Measurements from ENCODE around the gene TLCD4.

TLCD4 gene

DNA sequence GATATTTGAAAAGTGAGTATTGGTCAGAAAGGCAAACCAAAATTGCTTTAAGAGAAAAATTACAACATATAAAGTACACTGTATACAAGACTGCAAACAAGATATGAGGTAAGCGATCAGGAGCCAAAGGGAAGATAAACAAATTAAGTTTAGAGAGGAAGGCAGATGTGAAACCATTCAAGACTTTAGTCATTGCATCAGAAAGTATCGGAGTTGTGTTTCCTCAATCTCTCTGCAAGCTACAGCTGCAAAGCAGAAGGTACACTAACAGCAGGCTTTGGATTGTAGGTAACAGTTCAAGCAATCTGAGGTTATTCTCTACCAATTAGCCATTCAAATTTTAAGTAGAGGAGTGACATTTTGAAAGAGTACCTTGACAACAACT is 21.3 kb upstream of the TLCD4 start:
- DNase-seq (ENCODE audit: low read depth) = no peak

DNA sequence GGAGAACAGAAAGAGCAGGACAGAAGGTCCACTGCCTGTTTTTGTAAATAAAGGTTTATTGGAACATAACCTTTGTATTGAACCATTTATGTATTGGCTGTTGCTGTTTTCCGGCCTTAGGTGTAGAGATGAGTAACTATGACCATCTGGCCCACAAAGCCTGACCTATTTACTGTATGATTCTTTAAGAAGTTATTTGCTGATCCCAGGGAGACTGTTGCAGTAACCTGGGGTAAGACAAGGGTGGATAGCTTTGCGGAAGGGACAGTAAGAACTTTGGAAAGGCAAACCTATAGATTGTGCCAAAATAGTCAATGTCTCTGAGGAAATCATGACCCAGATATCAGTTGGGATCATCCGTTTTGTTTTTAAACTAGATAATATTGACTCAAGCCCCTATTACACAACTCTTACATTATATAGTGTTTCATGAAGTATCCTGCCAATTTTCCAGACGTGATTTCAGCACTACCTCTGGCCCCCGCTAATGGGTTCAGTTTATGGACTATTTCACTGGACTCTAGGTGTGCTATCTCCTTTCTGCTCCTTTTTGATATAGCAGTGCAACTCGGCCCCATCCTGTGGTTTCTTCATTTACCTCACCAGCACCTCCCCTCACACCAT is 20.8 kb upstream of the TLCD4 start:
- peak; percentile 70 for DNase-seq (ENCODE audit: low read depth)

DNA sequence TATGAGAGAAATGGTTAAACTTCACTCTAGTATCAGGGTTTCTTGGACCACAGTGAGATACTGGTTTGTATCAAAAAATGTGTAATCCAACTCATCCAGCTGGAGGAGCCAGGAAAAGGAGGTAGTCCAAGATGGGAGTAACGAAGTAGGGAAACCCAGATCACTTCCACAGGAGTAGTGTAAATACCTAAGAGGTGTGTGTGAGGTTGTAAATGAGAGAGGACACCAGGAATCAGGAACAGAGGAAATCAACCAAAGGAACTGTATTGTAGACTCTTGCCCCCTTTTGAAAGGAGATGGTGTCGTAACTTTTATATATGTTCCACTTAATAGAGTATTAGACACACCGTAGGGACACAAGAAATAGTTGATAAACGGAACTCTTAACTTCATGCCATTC is 19.7 kb upstream of the TLCD4 start:
- no peak for DNase-seq (ENCODE audit: low read depth)

DNA sequence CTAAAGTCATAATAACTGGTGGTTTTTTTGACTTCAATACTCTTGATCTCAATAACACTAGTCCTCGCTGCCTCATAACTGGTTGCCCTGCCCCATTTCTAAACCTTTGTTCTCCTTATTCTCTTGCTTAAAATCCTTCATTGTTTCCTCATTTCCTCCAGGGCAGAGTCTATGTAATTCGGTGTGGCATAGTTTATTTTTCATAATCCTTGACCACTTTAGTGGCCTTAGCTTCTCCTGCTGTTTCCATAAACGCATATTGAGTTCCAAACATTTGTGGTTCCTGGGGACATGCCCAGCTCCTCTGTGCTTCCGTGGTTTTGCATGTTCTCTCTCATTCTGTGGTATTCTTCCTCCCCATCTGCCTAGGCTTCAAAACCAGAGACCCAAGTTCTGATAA is 19.0 kb upstream of the TLCD4 start:
- no peak for DNase-seq (ENCODE audit: low read depth)

DNA sequence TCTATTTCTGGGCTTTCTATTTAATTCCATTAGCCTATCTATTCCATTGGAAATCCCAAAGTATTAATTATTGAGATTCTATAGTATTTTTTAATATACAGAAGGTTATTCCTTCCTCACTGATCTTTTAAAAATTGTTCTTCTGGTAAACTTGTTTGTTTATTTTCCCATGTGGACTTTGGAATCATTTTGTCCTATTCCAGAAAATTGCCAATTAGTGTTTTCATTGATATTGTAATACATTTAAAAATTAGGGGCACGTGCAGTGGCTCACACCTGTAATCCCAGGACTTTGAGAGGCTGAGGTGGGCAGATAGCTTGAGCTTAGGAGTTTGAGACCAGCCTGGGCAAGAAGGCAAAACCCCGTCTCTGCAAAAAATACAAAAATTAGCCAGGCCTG is 8.4 kb upstream of the TLCD4 start:
- no peak for DNase-seq (ENCODE audit: low read depth)

DNA sequence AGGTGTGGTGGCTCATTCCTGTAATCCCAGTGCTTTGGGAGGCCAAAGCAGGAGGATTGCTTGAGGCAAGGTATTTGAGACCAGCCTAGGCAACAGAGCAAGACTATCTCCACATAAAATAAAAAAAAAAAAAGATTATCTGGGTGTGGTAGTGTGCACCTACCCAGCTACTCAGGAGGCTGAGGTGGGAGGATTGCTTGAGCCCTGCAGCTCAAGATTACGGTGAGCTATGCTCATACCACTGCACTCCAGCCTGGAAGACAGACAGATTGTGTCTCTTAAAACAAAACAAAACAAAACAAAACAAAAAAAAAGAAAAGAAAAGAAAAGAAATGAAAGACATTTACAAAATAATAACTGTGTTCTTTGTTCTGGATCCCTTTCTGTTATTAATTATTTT is 6.1 kb upstream of the TLCD4 start:
- DNase-seq (ENCODE audit: low read depth) = no peak

DNA sequence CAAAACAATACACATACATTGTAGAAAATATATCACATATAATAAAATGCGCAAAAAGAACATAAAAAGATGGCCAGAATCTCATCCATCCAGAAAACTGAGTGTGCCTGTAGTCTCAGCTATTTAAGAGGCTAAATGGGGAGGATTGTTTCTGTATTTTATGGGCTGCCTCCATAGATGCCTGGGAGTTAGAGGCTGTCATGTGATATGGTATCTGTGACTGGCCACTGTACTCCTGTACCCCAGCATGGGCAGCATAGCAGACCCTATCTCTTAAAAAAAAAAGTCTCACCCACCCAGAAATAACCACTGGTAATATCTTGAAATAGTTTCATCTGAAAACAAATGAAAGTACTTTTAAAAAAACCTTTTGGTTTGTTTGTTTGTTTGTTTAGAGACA is 3.5 kb upstream of the TLCD4 start:
- no peak for DNase-seq (ENCODE audit: low read depth)

DNA sequence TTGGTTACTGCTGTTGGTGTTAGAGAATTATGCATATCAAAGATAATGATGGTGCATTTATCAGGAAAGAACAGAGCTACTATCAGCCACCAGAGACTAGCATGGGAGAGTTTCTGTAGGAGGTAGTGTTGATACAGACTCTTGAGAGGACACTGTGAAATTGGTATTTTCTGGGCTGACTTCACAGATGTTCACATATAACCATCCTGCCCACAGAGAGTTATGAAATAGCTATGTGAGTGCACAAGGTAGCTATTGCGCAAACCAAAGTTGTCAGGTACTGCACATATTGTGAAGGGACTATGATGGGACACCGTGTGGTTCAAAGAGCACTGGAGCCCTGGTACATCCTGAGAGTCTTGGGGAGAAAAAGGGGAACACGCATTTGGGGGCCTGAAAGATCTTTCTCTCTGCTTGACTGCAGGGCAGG is 1.4 kb upstream of the TLCD4 start:
- no peak for DNase-seq (ENCODE audit: low read depth)

DNA sequence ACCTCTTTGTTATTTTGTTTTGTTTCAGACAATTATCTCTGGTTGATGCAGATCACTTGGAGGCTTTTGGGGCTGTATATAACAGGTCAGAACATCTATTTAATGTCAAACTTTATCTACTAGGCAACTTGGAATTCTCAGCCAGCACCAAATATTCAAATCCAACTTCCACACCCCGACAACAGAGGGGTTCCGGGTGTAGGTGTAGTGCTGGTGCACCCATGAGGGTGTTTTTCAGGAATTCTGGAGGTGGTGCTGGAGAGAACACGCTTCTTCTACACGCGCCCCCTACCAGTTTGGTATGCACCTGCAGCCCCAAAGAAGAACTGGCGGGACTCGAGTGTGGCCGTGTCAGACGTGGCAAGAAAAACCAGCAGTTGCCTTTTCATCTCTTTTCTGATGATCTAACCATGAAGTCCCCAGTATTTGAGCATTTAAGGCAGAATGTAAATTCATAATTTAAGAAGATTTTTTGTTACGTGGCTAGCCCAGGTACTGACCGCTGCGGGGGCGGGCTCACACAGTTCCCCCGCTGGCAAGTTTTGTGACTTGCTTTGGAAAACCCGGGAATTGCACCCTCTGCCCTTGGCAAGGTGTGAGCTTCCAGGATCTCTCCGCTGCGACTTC is 462 bp upstream of the TLCD4 start:
- no peak for DNase-seq (ENCODE audit: low read depth)

DNA sequence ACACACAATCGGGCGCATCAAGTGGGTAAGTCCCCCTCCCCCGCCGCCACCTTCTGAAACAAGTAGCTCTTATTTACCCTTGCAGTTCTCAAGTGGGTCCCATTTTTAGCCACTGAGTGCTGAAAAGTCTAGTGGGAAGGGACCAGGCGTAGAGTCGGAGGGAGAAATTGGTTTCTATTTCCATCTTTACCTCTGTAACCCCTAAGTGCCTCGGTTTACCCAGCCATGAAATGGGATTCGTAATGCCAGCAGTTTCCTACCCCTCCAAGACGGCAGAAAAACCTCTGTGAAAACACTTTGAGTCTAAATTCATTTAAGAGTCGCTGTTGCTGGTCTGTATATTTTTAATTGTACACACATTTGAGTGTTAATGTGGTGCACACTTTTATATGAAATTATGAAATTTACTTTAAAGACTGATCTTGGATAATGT is 928 bp downstream of the TLCD4 start:
- no peak for DNase-seq (ENCODE audit: low read depth)

DNA sequence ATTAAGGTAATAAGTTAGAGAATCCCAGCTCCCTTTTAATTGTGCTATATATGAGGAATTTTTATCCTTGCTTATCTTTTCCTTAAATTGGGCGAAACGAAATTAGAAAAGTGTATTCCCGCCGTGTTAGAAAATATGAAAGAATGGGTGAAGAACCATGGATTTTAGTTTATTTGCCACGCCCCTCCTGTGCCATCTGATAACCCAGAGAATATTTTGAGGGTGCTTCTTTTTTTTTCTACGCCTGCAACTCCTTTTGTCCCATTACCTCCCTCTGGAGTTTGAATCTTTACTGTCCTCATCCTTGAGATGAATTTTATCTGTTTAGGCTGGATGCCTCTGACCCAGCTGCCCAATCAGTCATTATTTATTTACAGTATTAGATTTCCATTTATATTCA is 1.6 kb downstream of the TLCD4 start:
- no peak for DNase-seq (ENCODE audit: low read depth)

DNA sequence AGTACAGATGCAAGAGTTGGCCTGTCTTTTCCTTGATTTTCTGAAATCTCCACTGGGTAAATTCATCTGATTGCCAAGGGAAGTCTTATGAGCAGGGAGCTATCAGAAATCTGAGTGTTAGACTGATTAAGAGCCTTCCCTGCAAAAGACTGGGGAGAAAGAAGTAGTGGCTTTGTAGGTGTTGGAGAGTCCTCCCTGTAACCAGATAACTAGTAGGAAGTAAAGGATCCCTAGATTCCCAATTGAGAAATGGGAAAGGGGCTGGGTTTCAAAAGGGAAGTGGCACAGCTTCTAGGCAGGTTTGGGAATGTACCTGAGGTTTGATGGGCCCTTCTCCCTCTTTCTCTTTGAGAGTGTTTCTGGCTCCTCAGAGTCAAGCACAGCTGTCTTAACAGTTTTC is 2.1 kb downstream of the TLCD4 start:
- no peak for DNase-seq (ENCODE audit: low read depth)

DNA sequence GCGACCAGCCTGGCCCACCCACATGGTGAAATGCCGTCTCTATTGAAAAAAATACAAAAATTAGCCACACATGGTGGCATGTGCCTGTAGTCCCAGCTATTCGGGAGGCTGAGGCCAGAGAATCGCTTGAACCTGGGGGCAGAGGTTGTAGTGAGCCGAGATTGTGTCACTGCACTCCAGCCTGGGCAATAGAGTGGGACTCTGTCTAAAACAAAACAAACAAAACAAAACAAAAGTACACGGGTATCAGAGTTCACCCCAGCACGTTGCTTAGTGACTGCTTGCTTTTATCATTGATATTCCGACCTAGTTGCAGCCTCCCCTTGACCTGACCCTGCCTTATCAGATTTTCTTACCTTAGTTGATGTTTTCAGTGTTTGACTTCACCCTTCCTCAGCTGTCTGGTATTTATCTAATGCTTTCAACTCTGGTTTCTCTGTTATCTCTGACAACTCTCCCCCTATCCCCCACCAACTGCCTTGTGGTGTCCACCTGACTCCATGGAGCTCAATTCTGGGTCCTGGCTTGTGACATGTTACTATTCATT is 5.1 kb downstream of the TLCD4 start:
- no peak for DNase-seq (ENCODE audit: low read depth)

DNA sequence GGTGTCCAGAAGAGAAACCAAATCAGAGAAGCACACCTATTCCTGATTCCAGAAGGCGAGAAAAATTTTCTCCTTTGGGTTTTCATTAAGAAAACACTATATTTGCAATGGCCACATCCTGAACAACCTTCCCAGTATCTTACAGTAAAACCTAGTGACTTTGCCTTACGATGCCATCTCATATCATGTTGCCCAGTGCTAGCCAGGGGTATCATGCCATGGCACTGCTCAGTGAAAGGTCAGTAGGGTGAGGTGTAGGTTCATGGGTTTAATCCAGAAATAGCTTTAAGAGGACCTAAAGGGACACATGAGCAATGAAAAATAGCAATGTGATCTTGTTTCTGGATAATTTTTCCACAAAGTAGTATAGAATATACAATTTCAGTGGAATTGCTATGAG is 7.2 kb downstream of the TLCD4 start:
- no peak for DNase-seq (ENCODE audit: low read depth)

DNA sequence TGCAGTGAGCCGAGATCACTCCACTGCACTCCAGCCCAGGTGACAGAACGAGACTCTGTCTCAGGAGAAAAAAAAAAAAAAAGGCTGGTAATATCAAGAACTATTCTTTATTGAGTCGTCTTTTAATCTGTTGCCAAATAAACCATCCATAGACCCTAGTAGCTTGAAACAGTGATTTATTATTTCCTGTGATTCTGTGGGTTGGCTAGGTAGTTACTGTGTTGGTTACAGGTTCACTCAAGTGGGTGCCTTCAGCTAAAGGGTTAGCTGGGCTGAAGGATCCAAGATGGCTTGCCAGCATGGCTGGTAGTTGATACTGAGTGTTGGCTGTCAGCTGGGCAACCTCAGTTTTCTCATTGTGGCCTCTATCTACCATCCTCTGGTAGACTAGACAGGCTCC is 9.2 kb downstream of the TLCD4 start:
- no peak for DNase-seq (ENCODE audit: low read depth)

DNA sequence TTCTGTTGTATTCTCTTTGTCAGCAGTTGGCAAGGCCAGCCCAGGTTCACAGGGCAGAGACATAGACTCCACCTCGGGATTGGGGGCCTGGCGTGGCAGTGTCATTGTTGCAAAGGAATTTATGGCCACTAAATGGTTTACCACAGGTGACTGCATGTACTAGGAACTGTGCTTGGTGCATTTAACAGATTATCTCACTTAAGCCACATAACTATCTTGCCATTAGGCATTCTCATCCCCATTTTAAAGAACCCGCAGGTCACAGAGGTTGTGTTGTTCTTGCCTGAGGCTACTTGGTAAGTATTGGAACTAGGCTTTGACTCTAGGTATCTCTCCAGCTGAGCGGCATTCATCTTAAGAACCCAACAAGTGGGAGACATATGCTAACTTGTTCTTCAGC is 9.7 kb downstream of the TLCD4 start:
- DNase-seq (ENCODE audit: low read depth) = no peak

DNA sequence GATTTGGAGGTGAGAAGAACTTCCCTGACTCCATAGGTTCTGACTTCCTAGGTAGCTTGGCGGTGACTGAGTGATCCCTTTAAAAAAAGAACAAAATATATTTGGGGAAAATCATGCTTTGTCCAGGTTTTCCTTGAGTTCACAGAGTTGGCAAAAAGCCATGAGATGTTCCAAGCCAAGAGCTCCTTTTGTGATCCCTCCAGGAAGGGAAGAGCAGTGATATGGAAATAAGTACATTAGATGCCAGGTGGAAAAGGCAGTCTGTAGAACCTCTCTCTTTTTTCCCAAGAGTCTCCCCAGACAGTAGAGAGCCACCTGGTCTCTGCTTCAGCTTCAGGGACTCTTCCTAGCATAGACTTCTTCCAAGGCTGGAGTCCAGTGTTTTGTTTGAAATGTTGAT is 10.2 kb downstream of the TLCD4 start:
- no peak for DNase-seq (ENCODE audit: low read depth)

DNA sequence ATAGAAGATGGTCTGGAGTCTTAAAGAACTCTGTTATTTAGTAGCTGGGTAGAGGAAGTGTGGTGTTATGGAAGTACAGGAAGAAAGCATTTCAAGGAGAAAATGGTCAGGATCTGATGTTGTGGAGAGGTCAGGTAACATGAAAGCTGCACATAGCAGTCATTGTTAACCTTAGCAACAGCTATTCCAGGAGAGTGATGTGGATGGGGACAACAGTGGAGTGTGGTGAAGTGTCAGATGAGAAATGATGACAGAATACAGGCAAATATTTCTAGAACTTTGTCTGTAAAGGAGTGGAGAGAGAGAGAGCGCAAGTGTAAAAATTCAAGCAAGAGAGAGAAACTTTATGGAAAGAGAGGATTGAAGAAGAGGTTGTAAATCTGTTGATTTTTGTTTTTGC is 15.6 kb downstream of the TLCD4 start:
- no peak for DNase-seq (ENCODE audit: low read depth)

DNA sequence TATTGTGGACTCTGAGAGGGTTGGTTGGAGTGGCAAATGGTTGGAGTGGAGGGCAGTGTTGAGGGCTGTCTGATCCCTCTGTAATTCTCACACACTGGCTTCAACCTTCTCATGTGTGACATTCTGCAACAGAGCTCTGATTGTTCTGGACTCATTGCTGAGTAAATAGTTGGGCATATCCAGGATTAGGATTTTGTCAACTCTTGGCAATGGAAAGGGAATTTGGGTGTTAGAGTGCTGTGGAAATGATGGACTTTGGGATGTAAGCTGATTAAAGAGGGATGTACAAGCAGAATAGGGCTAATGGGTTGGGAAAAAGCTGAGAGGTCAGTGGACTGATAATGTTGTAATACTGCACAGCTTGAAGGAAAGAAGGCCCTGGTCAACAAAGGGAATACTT is 16.5 kb downstream of the TLCD4 start:
- no peak for DNase-seq (ENCODE audit: low read depth)

DNA sequence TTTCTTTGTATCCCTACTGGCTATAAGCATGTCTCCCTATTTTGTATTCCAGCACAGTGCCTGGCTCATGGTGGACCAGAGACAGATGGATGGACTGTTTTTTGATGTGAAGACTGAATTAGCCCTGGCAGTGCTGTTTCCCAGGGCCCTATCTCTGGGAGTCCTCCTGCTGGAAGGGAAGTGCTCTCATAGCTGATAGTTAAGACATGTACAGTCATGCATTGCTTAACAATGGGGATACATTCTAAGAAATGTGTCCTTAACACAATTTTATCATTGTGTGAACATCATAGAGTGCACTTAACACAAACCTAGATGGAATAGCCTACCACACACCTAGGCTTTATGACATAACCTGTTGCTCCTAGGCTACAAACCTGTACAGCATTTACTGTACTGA is 21.1 kb downstream of the TLCD4 start:
- DNase-seq (ENCODE audit: low read depth) = no peak

DNA sequence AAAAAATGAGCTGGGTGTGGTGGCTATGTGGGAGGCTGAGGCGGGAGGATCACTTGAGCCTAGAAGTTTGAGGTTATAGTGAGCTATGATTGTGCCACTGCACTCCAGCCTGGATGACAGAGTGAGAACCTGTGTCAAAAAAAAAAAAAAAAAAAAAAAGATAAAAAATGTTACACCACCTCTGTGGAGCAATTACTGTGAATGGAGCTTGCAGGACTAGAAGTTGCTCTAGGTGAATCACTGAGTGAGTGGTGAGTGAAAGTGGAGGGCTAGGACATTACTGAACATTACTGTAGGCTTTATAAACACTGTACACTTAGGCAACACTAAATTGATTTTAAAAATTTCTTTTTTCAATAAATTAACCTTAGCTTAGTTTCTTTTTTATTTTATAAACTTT is 21.9 kb downstream of the TLCD4 start:
- no peak for DNase-seq (ENCODE audit: low read depth)

DNA sequence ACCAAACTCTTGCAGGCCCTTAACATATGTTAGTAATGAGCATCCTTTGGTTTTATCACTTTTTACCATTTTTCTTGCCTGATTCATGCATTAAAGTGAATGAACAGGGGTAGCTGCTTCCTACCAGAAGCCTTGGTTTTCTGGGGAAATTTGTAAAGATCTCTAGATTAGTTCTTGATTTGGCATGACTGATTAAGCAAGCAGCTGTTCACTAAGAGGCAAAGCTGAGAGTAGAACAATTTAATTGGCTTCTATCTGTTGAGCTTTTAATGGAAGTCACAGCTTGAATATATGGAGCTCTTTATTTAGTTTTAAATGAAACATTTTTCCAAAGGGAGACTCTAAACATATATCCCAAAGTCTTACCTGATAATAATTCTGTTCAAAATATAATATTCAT is 23.6 kb downstream of the TLCD4 start:
- no peak for DNase-seq (ENCODE audit: low read depth)

DNA sequence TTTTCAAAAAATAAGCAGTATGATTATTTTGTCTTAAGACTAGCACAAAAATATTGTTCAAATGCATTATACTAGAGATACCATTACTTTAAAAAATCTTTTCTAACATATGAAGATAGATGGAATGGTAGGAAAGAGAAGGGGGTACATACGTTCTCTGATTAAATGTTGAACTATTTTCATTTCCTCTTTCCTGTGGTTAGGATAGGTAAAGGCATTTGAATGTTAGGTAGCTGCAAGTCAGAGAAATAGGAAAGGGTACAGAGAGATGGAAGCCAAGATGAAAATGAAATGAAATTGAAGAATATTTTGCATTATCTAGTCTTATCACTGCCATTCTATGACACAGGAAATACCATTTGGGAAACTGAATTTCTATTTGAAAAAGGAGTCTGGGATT is 28.3 kb downstream of the TLCD4 start:
- DNase-seq (ENCODE audit: low read depth) = no peak

DNA sequence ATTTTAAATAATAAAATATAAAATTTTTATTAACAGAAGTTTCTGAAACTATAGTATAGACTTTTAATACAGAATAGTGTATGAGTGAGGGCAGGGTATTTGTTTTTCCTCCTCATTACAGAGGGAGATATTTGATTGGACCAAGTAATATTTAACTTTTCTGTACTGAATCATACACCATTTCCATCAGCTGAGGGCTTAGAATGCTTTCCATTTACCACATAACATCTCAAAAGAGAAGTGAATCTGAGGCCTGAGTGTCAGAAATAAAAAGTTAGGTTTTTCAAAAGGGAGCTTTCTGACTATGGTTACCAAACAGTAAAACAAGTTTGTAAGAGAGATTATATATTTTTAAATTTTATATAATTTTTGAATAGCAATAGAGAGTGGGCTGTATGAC is 29.5 kb downstream of the TLCD4 start:
- DNase-seq (ENCODE audit: low read depth) = no peak
